ENCODE data around the gene FER. TPM values are rescaled to one million over a fixed set of nuclear protein-coding genes. Genes with fewer than 3 reads are reported as not detected.

Gene FER
- total RNA-seq, 1 experiment from 2014 or later: 20.6 TPM

DNA sequence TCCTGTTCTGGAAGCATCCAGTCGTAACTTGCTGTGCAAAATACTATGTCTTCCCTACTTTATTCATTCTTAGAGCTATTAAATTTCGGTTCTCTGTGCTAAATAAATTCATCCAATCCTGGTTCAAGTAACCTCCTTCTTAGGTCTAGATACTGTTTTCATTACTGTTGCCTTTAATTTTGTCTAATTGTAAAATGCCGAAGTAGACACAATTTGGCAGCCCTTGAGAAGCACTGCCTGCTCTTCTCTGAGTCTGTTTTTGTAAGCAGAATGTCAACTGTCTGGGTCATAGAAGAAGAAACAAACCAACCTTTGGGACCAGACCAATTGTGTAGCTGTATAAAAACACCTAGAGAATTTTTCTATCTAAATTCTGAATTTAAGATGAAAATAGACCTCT lies 412.8 kb downstream of the FER start:
- no TSS peak for BruUV-seq (replicated peaks)
- intact Hi-C loops (cut with micrococcal nuclease; ENCODE audit: unreplicated experiment): loop anchor here (10.0 kb wide), 1 partner anchor 146 kb away; no protein-coding TSS in a partner anchor
- Histone ChIP-seq H2AFZ (no peak overlapping the region), H3F3A (ENCODE audit: insufficient read depth, low read depth) (no peaks in the 10 kb centered on the region), H3K9me2 (ENCODE audit: insufficient read depth) (no peaks in the 10 kb centered on the region), H3K4me2 (no peak overlapping the region), H3K27me3 (ENCODE audit: insufficient read depth, low read depth) (no peaks in the 10 kb centered on the region), H3K4me1 (replicated peaks; ENCODE audit: insufficient read depth) (no peaks in the 10 kb centered on the region), H3K36me3 (ENCODE audit: low read depth) (no peaks in the 10 kb centered on the region), H3K9me3 (ENCODE audit: insufficient read depth, low read depth) (no peaks in the 10 kb centered on the region), H3K79me2 (ENCODE audit: low read depth) (no peaks in the 10 kb centered on the region), H3K4me3 (no peak overlapping the region), H3K27ac (no peak overlapping the region), H4K20me1 (ENCODE audit: insufficient read depth) (no peaks in the 10 kb centered on the region)
- ChIA-PET POLR2A (ENCODE audit: unreplicated experiment) (no interaction called here), CTCF (no interaction called here)
- DNase-seq: no peak
- no peak for TF ChIP-seq EZH2 (IDR thresholded peaks at IDR 0.05; ENCODE audit: low read depth)
- TF ChIP-seq, protein P1, sequence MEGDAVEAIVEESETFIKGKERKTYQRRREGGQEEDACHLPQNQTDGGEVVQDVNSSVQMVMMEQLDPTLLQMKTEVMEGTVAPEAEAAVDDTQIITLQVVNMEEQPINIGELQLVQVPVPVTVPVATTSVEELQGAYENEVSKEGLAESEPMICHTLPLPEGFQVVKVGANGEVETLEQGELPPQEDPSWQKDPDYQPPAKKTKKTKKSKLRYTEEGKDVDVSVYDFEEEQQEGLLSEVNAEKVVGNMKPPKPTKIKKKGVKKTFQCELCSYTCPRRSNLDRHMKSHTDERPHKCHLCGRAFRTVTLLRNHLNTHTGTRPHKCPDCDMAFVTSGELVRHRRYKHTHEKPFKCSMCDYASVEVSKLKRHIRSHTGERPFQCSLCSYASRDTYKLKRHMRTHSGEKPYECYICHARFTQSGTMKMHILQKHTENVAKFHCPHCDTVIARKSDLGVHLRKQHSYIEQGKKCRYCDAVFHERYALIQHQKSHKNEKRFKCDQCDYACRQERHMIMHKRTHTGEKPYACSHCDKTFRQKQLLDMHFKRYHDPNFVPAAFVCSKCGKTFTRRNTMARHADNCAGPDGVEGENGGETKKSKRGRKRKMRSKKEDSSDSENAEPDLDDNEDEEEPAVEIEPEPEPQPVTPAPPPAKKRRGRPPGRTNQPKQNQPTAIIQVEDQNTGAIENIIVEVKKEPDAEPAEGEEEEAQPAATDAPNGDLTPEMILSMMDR (conservative IDR thresholded peaks at IDR 0.05): no peak

DNA sequence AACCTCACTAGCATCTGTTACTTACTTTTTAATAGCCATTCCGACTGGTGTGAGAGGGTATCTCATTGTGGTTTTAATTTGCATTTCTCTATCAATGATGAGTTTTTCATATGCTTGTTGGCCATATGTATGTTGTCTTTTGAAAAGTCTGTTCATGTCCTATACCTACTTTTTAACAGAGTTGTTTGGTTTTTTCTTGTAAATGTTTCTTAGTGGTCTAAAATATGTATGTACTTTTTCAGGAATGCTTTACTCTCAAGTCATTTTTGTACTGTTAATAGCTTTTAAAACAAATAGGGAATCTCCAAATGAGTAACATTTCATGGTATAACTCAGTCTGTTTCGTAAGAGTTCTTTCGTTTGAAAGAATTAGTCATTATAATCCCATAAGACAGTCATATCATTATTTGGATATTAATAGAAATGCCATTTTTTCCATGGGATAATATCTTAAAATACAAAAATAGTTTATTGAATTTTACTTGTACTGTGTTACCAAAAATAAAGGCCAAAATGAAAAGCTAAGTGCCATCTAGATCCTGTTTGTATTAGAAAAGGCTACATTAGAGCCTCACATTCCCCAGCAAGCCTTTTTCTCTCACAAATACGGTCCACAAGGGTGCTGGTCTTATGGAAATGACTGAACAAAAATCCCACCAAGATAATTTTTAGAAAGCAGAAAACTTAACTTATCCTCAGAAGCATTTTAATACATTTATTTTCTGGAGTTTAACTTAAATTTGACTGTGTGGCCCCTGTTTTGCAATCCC lies 414.4 kb downstream of the FER start:
- H3K4me3 ChIP-seq: no peak overlapping the region
- no TSS peak for BruUV-seq (replicated peaks)
- no peak overlapping the region for H3K27ac ChIP-seq
- ChIA-PET POLR2A (ENCODE audit: unreplicated experiment) (interaction anchor here (0.5 kb wide), 1 partner anchor 329 kb away, joined by 3 read pairs; no protein-coding TSS in a partner anchor), CTCF (no interaction called here)
- no peak for DNase-seq
- no peak overlapping the region for H2AFZ ChIP-seq
- H3K79me2 ChIP-seq (ENCODE audit: low read depth): no peaks in the 10 kb centered on the region
- H3K36me3 ChIP-seq (ENCODE audit: low read depth): no peaks in the 10 kb centered on the region
- no peaks in the 10 kb centered on the region for H3K9me2 ChIP-seq (ENCODE audit: insufficient read depth)
- H3K9me3 ChIP-seq (ENCODE audit: insufficient read depth, low read depth): no peaks in the 10 kb centered on the region
- no peaks in the 10 kb centered on the region for H4K20me1 ChIP-seq (ENCODE audit: insufficient read depth)
- no peaks in the 10 kb centered on the region for H3K27me3 ChIP-seq (ENCODE audit: insufficient read depth, low read depth)
- TF ChIP-seq, protein P1 (conservative IDR thresholded peaks at IDR 0.05): no peak
- no peak for TF ChIP-seq EZH2 (IDR thresholded peaks at IDR 0.05; ENCODE audit: low read depth)
- no peak overlapping the region for H3K4me2 ChIP-seq
- no peaks in the 10 kb centered on the region for H3F3A ChIP-seq (ENCODE audit: insufficient read depth, low read depth)
- H3K4me1 ChIP-seq (replicated peaks; ENCODE audit: insufficient read depth): no peaks in the 10 kb centered on the region
- intact Hi-C loops (cut with micrococcal nuclease; ENCODE audit: unreplicated experiment): loop anchor here (10.0 kb wide), 1 partner anchor 147 kb away; no protein-coding TSS in a partner anchor

DNA sequence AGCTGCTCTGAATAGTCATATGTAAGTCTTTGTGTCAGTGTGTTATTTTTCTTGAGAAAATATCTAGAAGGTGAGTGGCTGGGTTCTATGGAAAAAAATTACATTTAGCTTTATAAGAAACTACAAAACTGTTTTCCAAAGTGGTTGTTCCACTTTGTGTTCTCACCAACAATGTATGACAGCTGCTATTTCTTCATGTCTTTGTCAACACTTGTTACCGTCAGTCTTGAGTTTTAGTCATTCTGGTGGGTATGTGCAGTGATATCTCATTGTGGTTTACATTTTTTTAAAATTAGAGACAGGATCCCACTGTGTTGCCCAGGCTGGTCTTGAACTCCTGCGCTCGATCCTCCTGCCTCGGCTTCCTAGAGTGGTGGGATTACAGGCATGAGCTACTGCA lies 415.6 kb downstream of the FER start:
- Histone ChIP-seq H3K4me3 (no peak overlapping the region), H3K27ac (no peak overlapping the region), H3K9me2 (ENCODE audit: insufficient read depth) (no peaks in the 10 kb centered on the region), H4K20me1 (ENCODE audit: insufficient read depth) (no peaks in the 10 kb centered on the region), H3K27me3 (ENCODE audit: insufficient read depth, low read depth) (no peaks in the 10 kb centered on the region), H2AFZ (no peak overlapping the region), H3K36me3 (ENCODE audit: low read depth) (no peaks in the 10 kb centered on the region), H3F3A (ENCODE audit: insufficient read depth, low read depth) (no peaks in the 10 kb centered on the region), H3K4me1 (replicated peaks; ENCODE audit: insufficient read depth) (no peaks in the 10 kb centered on the region), H3K79me2 (ENCODE audit: low read depth) (no peaks in the 10 kb centered on the region), H3K9me3 (ENCODE audit: insufficient read depth, low read depth) (no peaks in the 10 kb centered on the region), H3K4me2 (no peak overlapping the region)
- TF ChIP-seq, protein P1 (conservative IDR thresholded peaks at IDR 0.05): no peak
- no peak for TF ChIP-seq EZH2 (IDR thresholded peaks at IDR 0.05; ENCODE audit: low read depth)
- CTCF ChIA-PET: no interaction called here
- POLR2A ChIA-PET (ENCODE audit: unreplicated experiment): interaction anchor here (0.7 kb wide), 1 partner anchor 247 kb away, joined by 4 read pairs; the partner anchor contains the start of gene PJA2
- intact Hi-C loops (cut with micrococcal nuclease; ENCODE audit: unreplicated experiment): loop anchor here (10.0 kb wide), 1 partner anchor 149 kb away; no protein-coding TSS in a partner anchor
- BruUV-seq (replicated peaks): no TSS peak
- no peak for DNase-seq
